NCI-H82 treated with DMSO at 0.1 percent for 48 hours (cell line): ENCODE results near the gene MYO1D.
A peak's percentile ranks its signal among the peaks of the same experiment; 100 is the strongest.
"Not testable (repeated sequence)": the region's sequence is repeated elsewhere in the genome, so short reads cannot be mapped to it uniquely, and the experiment has no call there.

Experiments used
- DNase-seq: peaks from one replicate; lab custom pipeline; 2025; ENCODE audit not compliant: unreplicated experiment; lab: John Stamatoyannopoulos, UW

Gene MYO1D

DNA sequence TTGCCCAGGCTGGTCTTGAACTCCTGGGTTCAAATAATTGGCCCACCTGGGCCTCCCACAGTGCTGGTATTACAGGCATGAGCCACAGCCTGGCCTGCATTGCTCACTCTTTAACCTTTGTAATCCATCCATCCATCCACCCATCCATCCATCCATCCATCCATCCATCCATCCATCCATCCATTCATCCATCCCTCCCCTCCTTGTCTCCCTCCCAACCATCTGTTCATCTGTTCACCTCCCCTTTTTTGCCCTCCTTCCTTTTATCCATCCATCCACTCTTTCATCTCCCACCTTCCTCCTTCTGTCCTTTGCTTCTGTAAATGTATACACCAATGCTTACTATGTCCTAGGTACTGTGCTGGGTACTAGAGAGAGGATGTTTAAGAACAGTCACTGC lies 324.6 kb downstream of the MYO1D start:
- no peak for DNase-seq

DNA sequence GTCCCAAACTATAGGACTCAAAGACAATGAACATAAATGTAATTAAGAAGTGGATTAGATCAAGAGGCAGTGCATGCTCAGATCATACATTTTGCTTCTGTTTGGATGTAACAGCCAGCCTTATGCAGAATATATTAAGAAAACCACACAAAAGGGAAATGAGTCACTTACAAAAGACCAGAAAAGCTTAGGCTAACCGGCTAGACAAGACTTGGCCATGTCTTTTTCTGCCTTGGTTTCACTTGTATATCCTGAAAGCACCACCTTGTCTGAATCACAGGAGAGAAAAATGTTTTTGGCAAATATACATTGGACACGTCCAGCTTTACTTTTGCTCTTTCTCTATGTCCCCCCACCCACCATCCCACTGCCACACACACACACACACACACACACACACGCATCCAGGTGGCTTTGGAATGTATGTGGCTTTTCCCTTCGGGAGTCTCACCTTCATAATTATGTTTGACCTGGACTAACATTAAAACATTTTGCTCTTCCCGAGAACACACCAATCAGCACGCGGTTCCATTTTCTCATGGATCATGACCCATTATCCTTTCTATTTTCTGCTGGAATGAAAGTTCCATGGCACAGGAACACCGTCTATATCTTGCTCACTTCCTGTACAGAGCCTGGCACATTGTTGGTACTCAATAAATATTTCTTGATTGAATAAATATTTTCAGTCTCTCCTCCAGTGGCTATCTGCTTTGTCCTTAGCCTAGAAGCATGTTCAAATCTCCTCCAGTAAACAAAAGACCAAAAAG lies 325.6 kb downstream of the MYO1D start:
- no peak for DNase-seq

DNA sequence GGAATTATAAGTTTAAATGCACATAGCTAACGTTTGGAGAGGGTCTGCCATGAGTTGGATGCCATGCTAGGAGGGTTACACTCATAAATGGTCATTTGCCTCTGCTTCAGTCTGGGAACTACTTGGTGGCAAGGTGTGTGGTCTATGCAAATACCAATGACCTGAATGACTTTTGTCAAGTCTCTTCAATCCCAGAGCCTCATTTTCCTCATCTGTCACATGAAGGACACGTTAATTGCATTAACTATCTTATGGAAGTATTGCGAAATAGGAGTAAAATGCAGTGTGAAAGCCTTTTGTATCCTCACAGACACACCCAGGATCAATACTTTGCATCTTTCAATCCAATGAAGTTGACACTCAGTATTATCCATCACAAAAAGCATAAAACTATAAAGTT lies 327.4 kb downstream of the MYO1D start:
- DNase-seq: no peak

DNA sequence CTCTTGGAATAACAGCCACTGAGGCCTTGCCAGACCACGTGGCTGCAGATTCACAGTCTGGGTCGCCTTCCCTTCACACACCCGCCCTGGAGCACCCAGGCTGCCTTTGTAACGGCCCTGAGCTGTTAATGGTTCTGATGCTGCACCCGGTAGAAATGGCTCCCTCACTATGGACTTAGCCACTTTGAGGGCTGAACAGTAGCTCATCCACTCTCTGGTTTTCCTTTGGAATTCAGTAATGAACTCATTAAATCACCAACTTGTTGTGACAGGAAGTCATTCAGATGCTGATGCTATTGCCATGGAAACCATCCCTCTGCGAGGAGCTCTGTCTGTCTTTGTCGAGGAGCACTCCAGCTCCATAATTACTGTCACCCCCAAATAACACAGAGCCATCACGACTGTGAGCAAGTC lies 330.9 kb downstream of the MYO1D start:
- DNase-seq: no peak

DNA sequence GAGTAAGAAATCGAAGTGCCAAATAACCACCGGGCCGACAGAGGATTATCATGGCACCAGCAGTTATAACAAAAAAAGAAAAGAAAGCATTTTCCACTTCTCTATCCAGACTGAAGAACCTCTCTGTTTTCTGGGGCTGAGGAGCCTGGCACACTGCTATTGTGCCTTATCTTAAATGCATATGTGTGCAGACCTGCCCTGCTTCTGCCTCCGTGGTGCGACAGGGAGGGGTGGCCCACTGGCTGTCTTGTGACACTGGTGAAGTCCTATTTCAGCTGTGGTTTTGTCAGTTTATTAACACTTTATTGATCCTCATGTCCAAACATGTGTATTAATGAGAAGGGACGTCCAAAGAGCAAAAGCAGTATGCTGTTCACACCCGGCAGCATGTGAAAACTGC lies 334.7 kb downstream of the MYO1D start:
- DNase-seq: no peak

DNA sequence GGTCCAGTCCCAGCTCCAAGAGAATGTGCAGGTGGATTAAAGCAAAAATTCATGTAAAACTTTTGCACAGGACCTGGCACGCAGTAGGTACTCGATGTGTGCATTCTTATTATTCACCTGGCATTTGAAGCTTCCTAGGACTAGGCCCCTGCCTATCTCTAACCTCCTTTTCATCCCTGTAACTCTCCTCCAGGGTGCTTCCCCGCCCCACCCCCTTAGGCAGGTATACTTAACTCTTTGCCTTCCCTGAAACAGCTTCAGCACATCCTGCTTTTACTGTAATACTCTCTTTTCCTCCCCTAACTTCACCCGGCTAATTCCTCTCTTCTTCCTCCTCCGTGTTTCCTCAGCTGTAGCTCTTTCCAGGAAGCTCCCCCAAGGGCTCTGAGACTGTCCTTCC lies 335.3 kb downstream of the MYO1D start:
- no peak for DNase-seq

DNA sequence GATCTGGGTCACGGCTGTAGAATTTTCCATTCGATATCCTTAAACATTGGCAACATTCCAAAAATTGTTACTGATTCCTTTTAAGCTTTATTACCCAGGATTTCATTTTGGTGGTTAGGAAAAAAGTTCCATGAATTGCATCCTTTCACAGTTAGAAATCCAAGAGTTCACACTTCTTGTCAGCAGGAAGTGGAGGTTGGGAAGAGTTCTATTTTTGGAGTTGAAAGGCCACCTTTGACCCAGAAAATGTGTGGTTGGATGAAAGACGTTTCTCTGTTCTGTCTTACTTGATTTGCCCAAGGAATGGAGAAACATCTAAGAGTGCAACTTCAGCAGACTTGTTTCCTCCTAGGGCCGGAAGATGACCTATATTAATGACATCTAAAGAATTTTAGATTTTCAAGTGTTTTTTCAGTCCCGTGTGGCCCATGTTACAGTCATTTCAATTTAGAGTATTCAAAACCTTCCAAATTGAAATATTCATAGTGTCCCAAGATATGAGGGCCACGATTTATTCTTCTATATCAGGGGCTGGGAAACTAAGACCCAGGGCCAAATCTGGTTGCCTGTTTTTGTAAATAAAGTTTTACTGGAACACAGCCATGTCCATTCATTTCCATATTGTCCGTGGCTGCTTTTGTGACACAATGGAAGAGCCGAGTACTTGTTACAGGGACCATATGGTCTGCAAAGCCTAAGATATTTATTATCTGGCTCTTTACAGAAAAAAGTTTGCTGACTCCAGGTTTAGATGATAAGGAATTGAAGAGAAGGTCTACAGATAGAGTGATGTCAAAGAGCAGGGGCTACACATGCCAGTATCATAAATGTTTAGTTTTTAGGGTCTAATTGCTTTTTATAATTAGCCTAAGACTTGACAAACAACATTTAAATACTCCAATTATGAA lies 339.9 kb downstream of the MYO1D start:
- no peak for DNase-seq

DNA sequence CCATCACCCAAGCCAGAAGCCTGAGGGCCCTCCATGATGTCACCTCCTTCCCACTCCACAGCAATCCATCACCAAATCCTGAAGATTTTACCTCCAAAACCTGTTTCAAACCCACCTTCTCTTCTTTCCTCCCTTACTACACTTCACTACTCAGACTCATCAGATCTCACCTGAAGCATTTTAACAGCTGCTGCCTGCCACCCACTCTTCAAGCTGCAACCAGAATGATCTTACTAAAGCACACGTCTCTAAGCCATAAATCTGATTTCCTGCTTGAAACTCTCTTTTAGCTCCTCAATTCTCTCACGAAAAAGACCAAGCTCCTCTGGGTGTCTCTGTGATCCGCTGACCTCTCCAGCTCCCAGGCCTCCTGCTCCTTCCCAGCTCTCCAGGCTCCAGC lies 343.6 kb downstream of the MYO1D start:
- DNase-seq: no peak

DNA sequence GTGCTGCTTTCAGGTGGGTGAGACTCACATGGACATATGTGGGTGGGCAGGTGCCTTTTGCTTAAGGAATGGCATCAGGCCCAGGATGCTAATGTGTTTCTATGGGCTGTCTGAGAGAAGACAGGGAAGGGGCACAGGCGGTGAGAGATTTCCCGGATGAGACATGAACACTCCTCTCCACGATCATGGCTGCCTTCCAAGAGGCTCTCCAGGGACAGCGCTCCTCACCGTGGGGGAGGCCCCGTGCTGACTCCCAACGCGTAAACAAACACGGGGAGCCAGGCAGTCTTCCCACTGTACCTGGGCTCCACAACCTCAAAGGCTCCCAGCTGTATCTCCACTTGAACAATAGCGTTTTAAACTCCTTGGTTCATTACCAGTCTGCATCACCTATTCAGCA lies 347.3 kb downstream of the MYO1D start:
- DNase-seq: no peak

DNA sequence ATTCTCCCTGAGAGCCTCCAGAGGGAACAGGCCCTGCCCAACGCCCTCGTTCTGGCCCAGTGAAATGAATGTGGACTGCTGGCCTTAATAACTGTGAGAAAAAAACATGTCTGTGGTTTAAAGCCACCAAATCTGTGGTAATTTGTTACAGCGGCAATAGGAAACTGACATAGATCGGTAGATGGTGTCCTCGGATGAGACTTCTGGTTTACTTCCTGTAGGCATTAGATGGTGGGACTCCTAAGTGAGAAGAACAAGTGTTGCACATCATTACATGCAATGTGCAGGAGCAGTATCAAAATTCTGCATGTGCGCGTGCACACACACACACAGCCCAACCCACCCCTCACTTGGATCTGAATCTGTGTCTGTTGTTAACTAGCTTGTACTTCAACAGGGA lies 348.1 kb downstream of the MYO1D start:
- DNase-seq: no peak

DNA sequence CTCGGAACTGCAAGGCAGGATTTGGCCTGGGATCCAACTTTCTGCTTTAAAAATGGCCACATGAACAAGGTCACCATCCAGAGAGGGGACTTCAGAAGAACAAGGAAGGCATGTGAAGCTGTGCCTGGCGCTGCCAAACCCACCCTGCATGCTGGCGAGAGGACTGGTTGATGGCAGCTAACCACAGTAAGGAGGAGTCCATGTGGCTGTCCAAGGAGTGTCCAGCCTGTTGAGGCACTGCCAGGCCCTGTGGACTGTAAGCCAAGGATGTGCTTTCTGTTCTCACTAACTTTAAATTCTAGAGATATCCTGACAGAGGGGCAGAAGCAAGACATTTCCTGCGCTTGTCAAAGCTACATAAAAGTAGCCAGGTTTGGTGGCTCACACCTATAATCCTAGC lies 349.8 kb downstream of the MYO1D start:
- no peak for DNase-seq

DNA sequence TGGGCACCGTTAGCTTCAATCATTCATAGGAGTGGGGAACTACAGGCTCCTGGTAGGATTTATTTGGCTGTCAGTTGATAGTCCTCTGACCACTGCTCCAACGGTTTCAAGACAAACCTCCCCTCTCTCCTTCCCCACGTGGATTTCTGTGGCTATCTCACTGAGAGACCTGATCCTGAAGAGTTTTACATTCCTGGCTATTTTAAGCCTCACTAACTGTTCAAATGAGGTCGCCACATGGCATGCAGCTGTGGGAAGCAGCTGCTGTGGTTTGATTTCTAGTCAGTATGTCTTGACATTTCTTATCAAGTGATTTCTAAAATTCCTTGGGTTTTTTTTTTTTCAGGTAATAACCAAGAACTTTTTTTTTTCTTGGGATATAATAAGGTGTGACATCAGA lies 351.8 kb downstream of the MYO1D start:
- peak; percentile 42 for DNase-seq

DNA sequence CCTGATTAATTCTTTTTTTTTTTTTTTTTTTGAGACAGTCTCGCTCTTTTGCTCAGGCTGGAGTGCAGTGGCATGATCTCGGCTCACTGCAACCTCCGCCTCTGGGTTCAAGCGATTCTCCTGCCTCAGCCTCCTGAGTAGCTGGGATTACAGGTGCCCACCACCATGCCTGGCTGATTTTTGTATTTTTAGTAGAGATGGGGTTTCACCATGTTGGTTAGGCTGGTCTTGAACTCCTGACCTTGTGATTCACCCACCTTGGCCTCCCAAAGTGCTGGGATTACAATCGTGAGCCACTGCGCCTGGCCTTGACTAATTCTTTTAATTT lies 352.4 kb downstream of the MYO1D start:
- not testable (repeated sequence) for DNase-seq

DNA sequence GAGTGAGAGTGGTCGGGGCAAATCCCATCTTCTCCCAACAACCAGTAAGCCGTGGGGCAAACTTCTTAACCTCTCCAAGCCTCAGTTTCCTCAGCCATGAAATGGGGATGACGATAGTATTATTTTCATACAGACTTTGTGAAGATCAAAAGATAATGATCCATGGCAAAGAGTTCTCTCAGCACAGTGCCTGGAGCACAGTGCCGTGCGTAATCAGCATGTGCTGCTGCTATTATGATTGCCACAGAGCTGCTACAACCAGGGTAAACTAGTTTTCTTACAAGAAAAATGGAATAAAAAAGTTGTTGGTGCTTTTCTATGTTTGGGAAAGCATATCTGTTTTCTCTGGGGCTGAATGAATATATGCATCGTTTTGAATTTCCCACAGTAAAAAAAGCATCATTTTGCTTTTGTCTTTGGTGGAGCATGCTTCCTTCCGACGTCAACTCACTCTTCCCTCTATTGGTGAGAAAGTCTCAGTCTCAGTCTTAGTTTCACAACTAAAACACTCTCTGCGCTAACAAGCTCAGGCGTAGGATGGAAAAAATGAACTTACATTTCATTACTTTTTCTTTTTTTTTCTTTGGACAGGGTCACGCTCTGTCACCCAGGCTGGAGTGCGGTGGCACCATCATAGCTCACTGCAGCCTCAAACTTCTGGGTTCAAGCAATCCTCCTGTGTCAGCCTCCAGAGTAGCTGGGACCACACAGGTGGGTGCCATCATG lies 352.9 kb downstream of the MYO1D start:
- DNase-seq: no peak

DNA sequence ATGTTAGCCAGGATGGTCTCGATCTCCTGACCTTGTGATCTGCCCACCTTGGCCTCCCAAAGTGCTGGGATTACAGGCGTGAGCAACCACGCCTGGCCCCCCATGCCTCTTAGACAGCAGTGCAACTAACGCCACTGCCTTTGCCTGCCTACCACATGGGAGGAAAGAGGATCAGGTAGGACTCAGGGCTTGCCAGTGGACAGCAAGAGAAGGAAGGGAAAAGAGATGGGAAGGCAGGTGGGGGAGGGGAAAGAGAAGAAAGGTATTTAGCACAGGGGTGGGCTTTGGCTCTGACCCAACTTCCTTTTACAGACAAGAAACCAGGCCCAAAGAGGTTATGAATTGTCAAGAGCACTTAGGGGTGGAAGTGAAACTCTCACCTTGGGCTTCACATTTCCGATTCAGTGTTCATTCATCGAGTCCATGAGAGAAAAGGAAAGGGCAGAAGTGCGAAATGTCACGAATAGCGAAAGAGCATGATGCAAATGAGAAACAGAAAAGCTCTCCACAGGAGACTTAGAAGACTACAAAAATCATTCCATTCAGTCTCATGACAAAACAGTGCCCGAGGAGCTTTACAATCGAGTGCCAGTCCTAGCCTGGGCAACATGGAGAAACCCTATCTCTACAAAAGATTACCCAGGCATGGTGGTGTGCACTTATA lies 353.8 kb downstream of the MYO1D start:
- DNase-seq: no peak

DNA sequence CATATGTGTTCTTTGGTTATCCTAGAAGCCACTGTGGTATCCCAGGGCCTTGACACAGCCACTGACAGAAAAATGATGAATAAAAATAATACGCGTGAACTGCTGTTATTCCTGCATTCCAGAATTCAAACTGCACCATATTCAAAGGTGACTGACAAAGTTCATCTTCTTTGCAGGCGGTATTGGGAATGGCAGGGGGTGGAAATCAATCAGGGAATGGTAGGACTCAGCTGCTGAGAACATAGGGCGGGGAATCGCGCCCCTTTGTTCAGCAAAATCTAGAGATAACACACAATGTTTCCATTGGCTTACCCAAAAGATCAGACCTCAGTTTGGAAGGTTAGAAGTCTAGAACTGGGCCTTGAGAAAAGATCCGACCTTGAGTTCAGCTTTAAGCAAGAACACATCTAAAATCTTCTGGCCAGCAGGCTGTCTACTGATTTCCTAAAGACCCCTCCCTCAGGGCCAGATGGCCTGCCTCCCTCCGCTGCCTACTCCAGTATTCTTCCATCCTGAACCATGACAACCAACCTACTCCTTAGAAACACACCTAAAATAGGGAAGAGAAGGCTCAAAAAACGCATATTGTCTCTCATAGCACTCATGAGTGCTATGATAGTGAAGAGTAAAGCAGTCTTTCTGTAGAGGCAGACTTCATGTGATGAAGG lies 356.1 kb downstream of the MYO1D start:
- peak; percentile 35 for DNase-seq

DNA sequence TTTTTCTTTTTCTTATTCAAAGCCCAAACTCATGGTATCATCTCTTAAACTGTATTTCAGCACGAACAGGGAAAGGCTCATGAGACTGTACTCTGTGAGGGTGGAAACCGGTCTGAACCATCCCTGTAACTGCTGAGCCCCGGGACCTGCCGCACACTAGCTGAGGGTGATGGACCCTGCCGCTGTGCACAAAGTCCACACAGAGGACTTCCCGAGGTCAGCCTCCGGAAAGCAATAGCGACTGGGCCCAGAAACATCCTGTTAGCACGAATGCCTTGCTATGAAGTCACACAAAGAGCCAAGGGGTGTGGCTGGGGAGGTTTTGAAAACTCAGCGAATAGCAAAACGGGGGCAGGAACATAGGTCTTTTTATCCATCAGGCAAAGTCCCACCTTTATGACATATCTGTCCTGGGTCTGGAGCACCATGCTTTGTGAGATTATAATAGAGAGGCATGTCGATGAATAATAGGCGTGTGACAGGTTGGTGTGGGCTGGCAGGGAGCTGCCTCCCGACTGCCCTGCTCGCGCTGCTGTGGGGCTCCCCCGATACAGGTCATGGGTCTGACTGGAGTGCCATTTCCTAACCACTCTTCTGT lies 356.7 kb downstream of the MYO1D start:
- DNase-seq: no peak

DNA sequence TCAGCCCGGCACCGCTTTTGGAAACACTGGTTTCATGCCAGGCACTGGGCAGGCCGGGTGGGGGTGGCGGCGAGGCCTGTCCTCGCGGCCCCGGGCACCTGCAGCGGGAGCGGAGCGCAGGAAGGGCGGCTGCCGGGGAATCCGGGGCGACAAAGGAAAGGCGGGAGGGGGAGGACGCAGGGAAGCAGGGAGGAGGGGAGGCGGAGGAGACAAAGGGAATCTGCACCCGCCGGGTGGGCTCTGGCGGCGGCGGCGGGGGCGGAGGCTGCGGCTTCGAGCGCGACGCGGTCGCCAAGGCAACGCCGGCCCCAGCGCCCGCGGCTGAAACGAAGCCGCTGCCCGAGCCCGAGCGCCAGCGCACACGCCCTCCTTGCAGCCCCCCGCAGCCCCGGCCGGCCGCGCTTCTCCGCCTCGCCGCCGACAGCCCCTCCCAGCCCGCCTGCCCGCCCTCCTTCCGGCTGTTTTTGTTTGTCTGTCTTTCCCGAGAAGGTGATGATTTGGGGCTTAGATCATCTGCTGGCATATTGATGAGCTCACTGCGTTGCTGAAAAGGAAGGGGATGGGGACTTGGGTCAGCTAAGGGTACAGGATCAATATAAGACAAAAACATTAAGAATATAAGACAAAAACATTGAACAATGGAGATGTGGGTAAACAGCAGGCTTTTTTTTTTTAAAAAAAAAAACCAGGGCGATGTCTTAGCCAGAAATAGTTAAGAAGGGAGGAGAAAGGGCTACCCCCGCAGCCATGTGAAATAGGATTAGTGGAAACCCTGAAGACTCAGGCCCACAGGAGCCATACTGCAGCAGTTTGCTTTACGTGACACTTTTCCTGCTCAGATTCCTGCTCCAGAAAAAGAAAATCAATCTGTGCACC lies 357.5 kb downstream of the MYO1D start:
- peak; percentile 79 for DNase-seq

DNA sequence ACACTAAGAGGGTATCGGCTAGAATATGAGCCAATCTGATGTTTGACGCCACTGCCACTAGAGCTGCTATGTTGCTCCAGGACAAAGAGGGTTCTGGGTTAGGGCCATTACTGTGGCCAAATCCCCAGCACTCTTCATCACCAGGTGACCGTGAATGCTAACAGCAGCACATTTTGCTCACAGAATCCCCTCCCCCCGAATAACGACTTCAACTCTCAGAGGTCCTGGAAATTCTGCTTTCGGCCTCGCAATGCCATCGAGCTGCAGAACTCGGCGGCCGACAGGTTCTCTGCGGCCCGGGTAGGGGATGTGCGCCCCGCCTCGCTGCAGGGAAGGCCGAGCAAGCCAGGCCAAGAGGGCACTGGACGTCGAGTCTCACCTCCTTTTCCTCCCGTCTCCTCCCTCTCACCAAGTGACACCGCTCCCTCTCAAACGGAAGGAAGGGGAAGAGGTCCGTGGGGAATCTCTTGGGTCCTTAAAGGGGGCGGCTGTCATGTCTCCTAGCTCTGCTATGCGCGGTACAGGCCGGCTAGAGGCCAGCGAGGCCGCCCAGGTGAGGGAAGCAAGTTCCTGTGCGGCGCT lies 358.2 kb downstream of the MYO1D start:
- DNase-seq: no peak
